IPS-18a (cell line): Measurements from ENCODE around the gene ADGRF3.
"Not testable (repeated sequence)": the region's sequence is repeated elsewhere in the genome, so short reads cannot be mapped to it uniquely, and the experiment has no call there.

ENCODE experiments used
- H3K27ac ChIP-seq: one replicate; pipeline ENCODE4 v1.5.1; 2013; ENCODE audit warnings: low read length
- H3K27me3 ChIP-seq: one replicate; pipeline ENCODE4 v1.6.1; 2013; ENCODE audit warnings: mild to moderate bottlenecking, low read length; ENCODE audit not compliant: control insufficient read depth, insufficient read depth
- H3K36me3 ChIP-seq: one replicate; pipeline ENCODE4 v1.6.1; 2013; ENCODE audit warnings: low read depth, low read length; ENCODE audit not compliant: control insufficient read depth
- H3K4me1 ChIP-seq: one replicate; pipeline ENCODE4 v1.6.1; 2013; ENCODE audit warnings: low read depth, low read length; ENCODE audit not compliant: control insufficient read depth
- H3K4me3 ChIP-seq: one replicate; pipeline ENCODE4 v1.5.1; 2013; ENCODE audit warnings: low read length
- H3K9ac ChIP-seq: one replicate; pipeline ENCODE4 v1.6.1; 2013; ENCODE audit warnings: mild to moderate bottlenecking, low read length, moderate library complexity
- H3K9me3 ChIP-seq: one replicate; pipeline ENCODE4 v1.6.1; 2013; ENCODE audit warnings: low read depth, low read length; ENCODE audit not compliant: control insufficient read depth

The ADGRF3 gene

GRCh38 chr2:26349690-26350089 is 3.1 kb upstream of the ADGRF3 start:
- H3K9me3 ChIP-seq: no peaks in the 10 kb centered on the region
- H3K27me3 ChIP-seq: no peaks in the 10 kb centered on the region
- H3K4me1 ChIP-seq: peaks cover 9% of the 10 kb centered on the region
- H3K27ac ChIP-seq: no peak overlapping the region
- H3K4me3 ChIP-seq: no peak overlapping the region
- no peaks in the 10 kb centered on the region for H3K36me3 ChIP-seq
- no peak overlapping the region for H3K9ac ChIP-seq

- no peaks in the 10 kb centered on the region for H3K9me3 ChIP-seq
- peak overlapping the region; percentile 97 for H3K4me3 ChIP-seq
- no peaks in the 10 kb centered on the region for H3K36me3 ChIP-seq
- H3K27me3 ChIP-seq: no peaks in the 10 kb centered on the region
- H3K4me1 ChIP-seq: peaks cover 16% of the 10 kb centered on the region
- peak overlapping the region; percentile 50 for H3K9ac ChIP-seq
- H3K27ac ChIP-seq: no peak overlapping the region
These were observed 787 bp upstream of the ADGRF3 start for GRCh38 chr2:26347286-26347865.

- no peaks in the 10 kb centered on the region for H3K27me3 ChIP-seq
- H3K9ac ChIP-seq: peak within 1 kb of the TSS; percentile 97
- H3K4me1 ChIP-seq: peaks cover 16% of the 10 kb centered on the region
- H3K27ac ChIP-seq: peak within 1 kb of the TSS; percentile 87
- peak within 1 kb of the TSS; percentile 97 for H3K4me3 ChIP-seq
- H3K9me3 ChIP-seq: no peaks in the 10 kb centered on the region
- H3K36me3 ChIP-seq: no peaks in the 10 kb centered on the region
These were observed 790 bp downstream of the ADGRF3 start, which contains the start of gene SELENOI for GRCh38 chr2:26345545-26346453. SELENOI (plus strand) TSS chr2:26346143; CDS start chr2:26346233, 90 bp downstream.

DNA sequence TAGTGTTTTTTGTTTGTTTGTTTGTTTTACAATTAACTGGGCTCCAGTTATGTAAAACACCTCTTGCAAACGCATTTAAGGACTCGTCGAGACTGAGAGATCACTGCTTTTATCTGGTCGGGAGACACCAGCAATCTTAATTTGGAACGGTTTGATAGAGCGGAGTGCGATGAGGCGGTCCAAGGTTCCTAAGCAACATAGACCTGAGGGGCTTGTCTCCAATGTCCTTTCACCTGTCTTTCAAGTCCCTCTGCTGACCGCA is 1.4 kb downstream of the ADGRF3 start:
- Histone ChIP-seq H3K36me3 (no peaks in the 10 kb centered on the region), H3K27me3 (no peaks in the 10 kb centered on the region), H3K9ac (peak overlapping the region; percentile 97), H3K27ac (peak overlapping the region; percentile 87), H3K9me3 (no peaks in the 10 kb centered on the region), H3K4me1 (peaks cover 19% of the 10 kb centered on the region), H3K4me3 (peak overlapping the region; percentile 97)

- Histone ChIP-seq H3K36me3 (no peaks in the 10 kb centered on the region), H3K9ac (peak overlapping the region; percentile 97), H3K27ac (peak overlapping the region; percentile 87), H3K4me3 (peak overlapping the region; percentile 97), H3K4me1 (peaks cover 24% of the 10 kb centered on the region), H3K9me3 (no peaks in the 10 kb centered on the region), H3K27me3 (no peaks in the 10 kb centered on the region)
These were observed 1.9 kb downstream of the ADGRF3 start for GRCh38 chr2:26344581-26345282.

- Histone ChIP-seq H3K27ac (no peak overlapping the region), H3K36me3 (no peaks in the 10 kb centered on the region), H3K9me3 (no peaks in the 10 kb centered on the region), H3K9ac (no peak overlapping the region), H3K27me3 (no peaks in the 10 kb centered on the region), H3K4me3 (no peak overlapping the region), H3K4me1 (peaks cover 18% of the 10 kb centered on the region)
These were observed 5.8 kb downstream of the ADGRF3 start for GRCh38 chr2:26340831-26341230.

DNA sequence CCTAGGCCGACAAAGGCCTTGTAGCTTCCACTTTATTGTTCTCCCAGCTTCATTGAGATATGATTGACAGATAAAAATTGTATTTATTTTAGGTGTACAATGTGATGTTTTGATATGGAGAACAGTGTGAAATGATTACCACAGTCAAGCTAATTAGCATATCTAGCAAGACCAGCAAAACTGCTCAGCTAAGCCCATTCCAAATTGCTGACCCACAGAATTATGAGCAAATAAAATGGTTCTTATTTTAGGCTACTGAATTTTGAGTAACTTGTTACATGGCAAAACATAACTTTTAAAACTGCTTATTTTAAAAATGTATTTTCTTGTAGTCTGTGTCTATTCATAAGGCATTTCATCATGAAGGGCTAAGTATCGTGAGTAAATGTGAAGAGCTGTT is 9.3 kb downstream of the ADGRF3 start:
- H3K9ac ChIP-seq: no peak overlapping the region
- peaks cover 9% of the 10 kb centered on the region for H3K4me1 ChIP-seq
- H3K27ac ChIP-seq: no peak overlapping the region
- no peak overlapping the region for H3K4me3 ChIP-seq
- no peaks in the 10 kb centered on the region for H3K36me3 ChIP-seq
- no peaks in the 10 kb centered on the region for H3K27me3 ChIP-seq
- no peaks in the 10 kb centered on the region for H3K9me3 ChIP-seq

- H3K9ac ChIP-seq: no peak overlapping the region
- H3K4me1 ChIP-seq: peaks cover 9% of the 10 kb centered on the region
- H3K36me3 ChIP-seq: no peaks in the 10 kb centered on the region
- no peaks in the 10 kb centered on the region for H3K9me3 ChIP-seq
- H3K27ac ChIP-seq: no peak overlapping the region
- H3K4me3 ChIP-seq: no peak overlapping the region
- no peaks in the 10 kb centered on the region for H3K27me3 ChIP-seq
These were observed 9.9 kb downstream of the ADGRF3 start for GRCh38 chr2:26336719-26337118.

DNA sequence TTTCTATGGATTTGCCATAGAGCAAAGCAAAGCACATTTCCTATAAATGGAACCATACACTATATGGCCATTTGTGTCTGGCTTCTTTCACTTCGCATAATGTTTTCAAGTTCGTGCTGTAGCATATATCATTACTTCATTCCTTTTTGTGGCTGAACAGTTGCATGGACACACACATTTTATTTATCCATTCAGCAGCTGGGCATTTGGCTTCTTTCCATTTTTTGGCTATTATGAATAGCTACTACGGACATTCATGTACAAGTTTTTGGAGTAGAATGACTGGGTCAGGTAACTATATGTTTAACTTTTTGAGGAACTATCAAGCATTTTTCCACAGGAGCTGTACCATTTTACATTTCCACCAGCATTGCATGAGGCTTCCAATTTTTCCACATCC is 11.4 kb downstream of the ADGRF3 start:
- H3K36me3 ChIP-seq: no peaks in the 10 kb centered on the region
- no peak overlapping the region for H3K27ac ChIP-seq
- H3K9ac ChIP-seq: no peak overlapping the region
- H3K9me3 ChIP-seq: no peaks in the 10 kb centered on the region
- no peaks in the 10 kb centered on the region for H3K27me3 ChIP-seq
- no peak overlapping the region for H3K4me3 ChIP-seq
- H3K4me1 ChIP-seq: peaks cover 6% of the 10 kb centered on the region

GRCh38 chr2:26333293-26333692 is 13.3 kb downstream of the ADGRF3 start:
- no peaks in the 10 kb centered on the region for H3K27me3 ChIP-seq
- H3K9ac ChIP-seq: no peak overlapping the region
- no peaks in the 10 kb centered on the region for H3K9me3 ChIP-seq
- no peaks in the 10 kb centered on the region for H3K36me3 ChIP-seq
- no peaks in the 10 kb centered on the region for H3K4me1 ChIP-seq
- H3K27ac ChIP-seq: no peak overlapping the region
- no peak overlapping the region for H3K4me3 ChIP-seq

DNA sequence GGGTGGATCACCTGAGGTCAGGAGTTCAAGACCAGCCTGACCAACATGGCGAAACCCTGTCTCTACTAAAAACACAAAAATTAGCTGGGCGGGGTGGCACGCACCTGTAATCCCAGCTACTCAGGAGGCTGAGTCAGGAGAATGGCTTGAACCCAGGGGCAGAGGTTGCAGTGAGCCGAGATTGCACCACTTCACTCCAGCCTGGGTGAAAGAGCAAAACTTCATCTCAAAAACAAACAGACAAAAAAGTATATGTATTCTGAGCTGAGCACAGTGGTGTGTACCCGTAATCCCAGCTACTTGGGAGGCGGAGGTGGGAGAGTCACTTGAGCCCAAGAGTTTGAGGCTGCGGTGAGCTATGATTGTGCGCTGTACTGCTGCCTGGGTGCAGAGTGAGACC is 15.3 kb downstream of the ADGRF3 start:
- H3K9ac ChIP-seq, H3K27me3 ChIP-seq, H3K27ac ChIP-seq, H3K4me1 ChIP-seq, H3K9me3 ChIP-seq, H3K36me3 ChIP-seq, H3K4me3 ChIP-seq: not testable (repeated sequence)
